Subcutaneous adipose tissue (tissue), 4 donors: ENCODE results near the gene TINAG. TPM values are rescaled to one million over a fixed set of nuclear protein-coding genes. Genes with fewer than 3 reads are reported as not detected.

Experiments
- CTCF ChIP-seq: fragments of 450-650 bp; IDR thresholded peaks from one replicate; pipeline ENCODE4 v1.5.1; 2016; ENCODE audit warnings: low read depth, mild to moderate bottlenecking, control low read depth, antibody characterized with exemption, moderate library complexity
- total RNA-seq, 4 donors: library from RNA; depleted of rRNA; stranded (reverse); fragments of >200 nt; gene quantifications; one replicate each; pipeline ENCODE4 v1.1.0, GENCODE V29; 2016

Gene TINAG, protein sequence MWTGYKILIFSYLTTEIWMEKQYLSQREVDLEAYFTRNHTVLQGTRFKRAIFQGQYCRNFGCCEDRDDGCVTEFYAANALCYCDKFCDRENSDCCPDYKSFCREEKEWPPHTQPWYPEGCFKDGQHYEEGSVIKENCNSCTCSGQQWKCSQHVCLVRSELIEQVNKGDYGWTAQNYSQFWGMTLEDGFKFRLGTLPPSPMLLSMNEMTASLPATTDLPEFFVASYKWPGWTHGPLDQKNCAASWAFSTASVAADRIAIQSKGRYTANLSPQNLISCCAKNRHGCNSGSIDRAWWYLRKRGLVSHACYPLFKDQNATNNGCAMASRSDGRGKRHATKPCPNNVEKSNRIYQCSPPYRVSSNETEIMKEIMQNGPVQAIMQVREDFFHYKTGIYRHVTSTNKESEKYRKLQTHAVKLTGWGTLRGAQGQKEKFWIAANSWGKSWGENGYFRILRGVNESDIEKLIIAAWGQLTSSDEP
- total RNA-seq, result not detected

GRCh38 chr6:54308289-54308985 is at the start of gene TINAG:
TSS of gene TINAG (plus strand) at chr6:54308441. CDS start at chr6:54308551, 110 bp downstream.
- TF ChIP-seq CTCF, result no peak

DNA sequence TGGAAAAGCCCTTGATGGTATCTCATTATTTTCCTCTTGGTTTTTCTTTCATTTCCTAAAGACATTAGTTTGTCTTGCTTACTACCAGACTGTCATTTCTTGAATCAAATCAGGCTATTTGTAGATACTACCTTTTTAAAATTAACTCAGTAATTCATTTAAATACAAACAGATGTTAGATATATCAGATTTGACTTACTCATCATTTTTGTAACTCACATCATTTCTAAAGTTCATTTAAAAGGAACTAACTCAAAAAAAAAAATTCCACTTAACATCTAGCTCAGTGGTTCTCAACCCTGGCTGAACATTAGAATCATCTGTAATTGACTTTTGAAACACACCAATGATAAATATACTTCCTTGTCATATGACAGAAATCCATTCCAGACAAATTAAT is 48.2 kb upstream of the TINAG start:
- TF ChIP-seq CTCF, result no peak

DNA sequence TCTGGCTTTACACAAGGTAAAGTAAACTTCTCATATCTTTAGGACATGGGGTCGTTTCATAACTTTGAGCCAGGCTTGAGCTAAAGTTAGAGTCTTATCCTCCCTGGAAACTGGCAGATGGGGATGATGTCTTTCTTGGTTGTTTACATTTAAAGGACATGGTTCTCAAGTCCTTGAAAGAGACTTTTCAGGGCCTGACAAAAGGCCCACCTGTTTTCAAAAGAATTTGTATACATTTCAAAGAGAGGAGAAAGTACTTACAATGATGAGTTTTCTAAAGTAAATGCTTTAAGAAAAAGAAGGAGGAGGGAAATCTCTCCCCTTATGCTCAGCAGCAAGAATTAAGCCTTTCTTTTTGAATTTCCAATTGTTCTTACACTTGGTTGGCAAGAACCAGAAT is 45.7 kb upstream of the TINAG start:
- TF ChIP-seq CTCF, result no peak

DNA sequence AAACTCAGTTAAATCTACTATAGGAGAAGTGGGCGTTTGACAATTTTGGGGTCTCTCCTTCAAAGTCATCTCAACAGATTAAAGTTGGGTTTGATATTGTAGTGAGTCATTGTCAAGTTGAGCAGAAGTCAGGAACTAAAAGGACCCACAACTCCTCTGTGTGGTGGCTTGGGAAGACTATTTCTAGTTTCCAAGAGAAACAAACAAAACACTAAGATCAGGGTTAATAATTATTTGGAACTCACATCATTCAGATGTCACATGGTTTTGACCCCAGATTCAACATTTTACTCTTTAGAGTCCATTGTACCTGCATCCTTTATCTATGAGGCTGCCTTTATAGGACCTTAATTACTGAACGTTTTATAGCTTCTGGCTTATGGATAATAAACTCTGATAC is 45.3 kb upstream of the TINAG start:
- no peak for TF ChIP-seq CTCF

- TF ChIP-seq CTCF, result no peak
Measured at GRCh38 chr6:54264581-54265272, 43.5 kb upstream of the TINAG start.

DNA sequence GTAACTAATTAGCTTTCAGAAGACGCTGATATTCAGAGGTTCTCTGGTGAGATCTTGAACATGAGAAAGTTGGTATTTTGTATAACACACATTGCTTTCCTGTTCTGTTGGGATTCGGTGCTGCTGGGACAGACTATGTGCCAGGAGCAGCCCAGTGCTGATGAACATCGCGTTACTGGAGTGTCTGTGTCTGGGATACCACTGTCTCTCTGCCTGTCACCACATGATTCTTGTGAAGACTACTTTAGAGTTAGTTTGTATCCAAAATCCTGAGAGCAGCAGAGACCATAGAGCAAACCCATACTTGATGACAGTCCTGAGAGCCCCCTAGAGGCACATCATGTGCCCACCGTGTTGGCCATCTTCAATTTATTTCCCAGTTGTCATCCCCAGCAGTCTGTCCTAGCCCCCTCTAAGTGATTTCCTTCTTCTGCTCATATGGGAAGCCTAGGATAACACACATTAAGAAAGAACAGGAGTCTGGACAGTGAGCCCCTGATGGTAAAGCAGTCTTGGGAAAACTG is 41.8 kb upstream of the TINAG start:
- TF ChIP-seq CTCF, result no peak
